Measurements from ENCODE around the gene CHN2.

DNA sequence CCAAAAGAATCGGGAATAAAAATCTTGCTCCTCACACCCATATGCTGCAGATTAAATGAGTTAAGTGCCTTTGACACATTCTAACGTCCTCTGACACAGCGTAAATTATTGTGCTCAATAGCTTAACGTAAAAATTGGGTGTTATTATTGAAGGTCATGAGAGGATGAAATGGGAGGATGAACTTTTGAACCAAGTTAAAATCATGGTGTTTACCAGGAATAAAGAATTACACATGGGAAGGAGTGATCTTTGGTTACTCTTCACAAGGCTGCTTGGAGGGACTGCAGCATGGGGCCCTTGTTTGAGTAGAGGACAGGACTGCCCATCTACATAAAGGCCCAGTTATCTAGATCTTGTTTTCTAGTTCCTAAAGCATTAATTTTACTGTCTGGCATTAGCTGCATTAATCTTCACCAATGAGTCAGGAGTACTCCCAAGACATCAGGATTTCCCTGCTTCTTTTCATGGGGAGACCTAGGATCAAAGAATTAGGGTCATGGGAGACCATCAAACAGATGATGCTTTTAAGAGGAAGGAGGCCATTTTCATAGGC is 284.2 kb downstream of the CHN2 start:
- TF ChIP-seq, protein P1, sequence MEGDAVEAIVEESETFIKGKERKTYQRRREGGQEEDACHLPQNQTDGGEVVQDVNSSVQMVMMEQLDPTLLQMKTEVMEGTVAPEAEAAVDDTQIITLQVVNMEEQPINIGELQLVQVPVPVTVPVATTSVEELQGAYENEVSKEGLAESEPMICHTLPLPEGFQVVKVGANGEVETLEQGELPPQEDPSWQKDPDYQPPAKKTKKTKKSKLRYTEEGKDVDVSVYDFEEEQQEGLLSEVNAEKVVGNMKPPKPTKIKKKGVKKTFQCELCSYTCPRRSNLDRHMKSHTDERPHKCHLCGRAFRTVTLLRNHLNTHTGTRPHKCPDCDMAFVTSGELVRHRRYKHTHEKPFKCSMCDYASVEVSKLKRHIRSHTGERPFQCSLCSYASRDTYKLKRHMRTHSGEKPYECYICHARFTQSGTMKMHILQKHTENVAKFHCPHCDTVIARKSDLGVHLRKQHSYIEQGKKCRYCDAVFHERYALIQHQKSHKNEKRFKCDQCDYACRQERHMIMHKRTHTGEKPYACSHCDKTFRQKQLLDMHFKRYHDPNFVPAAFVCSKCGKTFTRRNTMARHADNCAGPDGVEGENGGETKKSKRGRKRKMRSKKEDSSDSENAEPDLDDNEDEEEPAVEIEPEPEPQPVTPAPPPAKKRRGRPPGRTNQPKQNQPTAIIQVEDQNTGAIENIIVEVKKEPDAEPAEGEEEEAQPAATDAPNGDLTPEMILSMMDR (IDR thresholded peaks at IDR 0.05), result no peak
- TF ChIP-seq EZH2 (IDR thresholded peaks at IDR 0.05; ENCODE audit: borderline replicate concordance, insufficient read depth, low read depth, low read length, poor library complexity, severe bottlenecking), result no peak

Measured in B cell (primary cell).